ENCODE results near the gene ACKR1. TPM values are rescaled to one million over a fixed set of nuclear protein-coding genes. Genes with fewer than 3 reads are reported as not detected.

Gene ACKR1
- total RNA-seq, 3 donors from 2014 or later (not counting 1 experiment from before 2014, with no cell fraction given) = not detected

DNA sequence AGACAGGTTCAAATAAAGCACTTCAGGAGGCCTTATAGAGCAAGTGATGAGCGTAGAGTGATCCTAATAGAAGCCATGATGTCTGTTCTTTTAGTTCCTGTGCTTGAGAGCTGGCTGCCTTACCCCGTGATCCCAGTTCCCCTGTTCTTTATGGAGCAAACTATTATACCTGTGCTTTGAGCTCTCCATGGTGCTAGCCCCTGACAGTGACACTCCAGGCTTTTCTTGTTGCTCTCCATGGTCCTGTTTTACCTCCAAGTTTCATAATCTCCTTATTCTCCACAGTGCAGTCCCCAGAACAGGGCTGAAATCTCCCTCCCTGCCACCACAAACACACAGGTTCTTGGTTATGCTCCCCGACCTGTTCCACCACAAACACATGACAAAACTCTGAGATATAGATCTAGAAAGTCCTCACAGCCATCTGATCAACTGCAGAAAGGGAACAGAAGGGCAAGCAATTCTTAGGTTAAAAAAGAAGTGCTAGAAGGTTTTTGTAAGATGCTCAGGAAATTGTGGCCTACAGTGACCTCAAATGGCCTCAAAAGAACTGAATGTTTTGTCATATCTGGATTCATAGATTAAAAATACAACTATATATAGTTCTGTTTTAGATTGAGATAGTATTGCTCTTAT, 27.3 kb upstream of the ACKR1 start:
- H3K9me3 ChIP-seq (ENCODE audit: control insufficient read depth, insufficient read depth, low read length) = no peaks in the 10 kb centered on the region
- H3K27me3 Mint-ChIP-seq (ENCODE audit: low read depth in 2 of 2) = peaks cover 46 to 71% of the 10 kb centered on the region in 2 donors
- no peak overlapping the region for H3K27ac ChIP-seq (ENCODE audit: low read length)
- H3K9me3 Mint-ChIP-seq = no peaks in the 10 kb centered on the region
- intact Hi-C loops (cut with micrococcal nuclease) = no loop called here
- no peak overlapping the region for H3K4me3 Mint-ChIP-seq
- WGBS (ENCODE audit: insufficient coverage) = 3% methylated on average over 3 of the region's 3 CpGs
- H3K27me3 ChIP-seq (ENCODE audit: control insufficient read depth, insufficient read depth, low read length) = peaks cover 2% of the 10 kb centered on the region
- no peak overlapping the region for H3K4me3 ChIP-seq (ENCODE audit: low read length)
- peaks cover under 1% of the 10 kb centered on the region for H3K36me3 Mint-ChIP-seq
- TF ChIP-seq, protein P1, sequence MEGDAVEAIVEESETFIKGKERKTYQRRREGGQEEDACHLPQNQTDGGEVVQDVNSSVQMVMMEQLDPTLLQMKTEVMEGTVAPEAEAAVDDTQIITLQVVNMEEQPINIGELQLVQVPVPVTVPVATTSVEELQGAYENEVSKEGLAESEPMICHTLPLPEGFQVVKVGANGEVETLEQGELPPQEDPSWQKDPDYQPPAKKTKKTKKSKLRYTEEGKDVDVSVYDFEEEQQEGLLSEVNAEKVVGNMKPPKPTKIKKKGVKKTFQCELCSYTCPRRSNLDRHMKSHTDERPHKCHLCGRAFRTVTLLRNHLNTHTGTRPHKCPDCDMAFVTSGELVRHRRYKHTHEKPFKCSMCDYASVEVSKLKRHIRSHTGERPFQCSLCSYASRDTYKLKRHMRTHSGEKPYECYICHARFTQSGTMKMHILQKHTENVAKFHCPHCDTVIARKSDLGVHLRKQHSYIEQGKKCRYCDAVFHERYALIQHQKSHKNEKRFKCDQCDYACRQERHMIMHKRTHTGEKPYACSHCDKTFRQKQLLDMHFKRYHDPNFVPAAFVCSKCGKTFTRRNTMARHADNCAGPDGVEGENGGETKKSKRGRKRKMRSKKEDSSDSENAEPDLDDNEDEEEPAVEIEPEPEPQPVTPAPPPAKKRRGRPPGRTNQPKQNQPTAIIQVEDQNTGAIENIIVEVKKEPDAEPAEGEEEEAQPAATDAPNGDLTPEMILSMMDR (IDR thresholded peaks at IDR 0.05) = no peak
- no peak overlapping the region for H3K27ac Mint-ChIP-seq
- H3K36me3 ChIP-seq (ENCODE audit: control insufficient read depth, insufficient read depth, low read length) = no peaks in the 10 kb centered on the region
- ATAC-seq (peak; percentile 44 to 69 (median 63)), DNase-seq (peak in 1 of 2 donors; percentile 52)
- H3K4me1 ChIP-seq (ENCODE audit: control insufficient read depth, insufficient read depth, low read length) = peaks cover 4% of the 10 kb centered on the region
- H3K4me1 Mint-ChIP-seq = no peaks in the 10 kb centered on the region

GRCh38 chr1:159179906-159180305, 24.8 kb upstream of the ACKR1 start:
- Histone ChIP-seq H3K27me3 (ENCODE audit: control insufficient read depth, insufficient read depth, low read length) (no peaks in the 10 kb centered on the region), H3K9me3 (ENCODE audit: control insufficient read depth, insufficient read depth, low read length) (no peaks in the 10 kb centered on the region), H3K36me3 (ENCODE audit: control insufficient read depth, insufficient read depth, low read length) (no peaks in the 10 kb centered on the region), H3K4me3 (ENCODE audit: low read length) (no peak overlapping the region), H3K27ac (ENCODE audit: low read length) (no peak overlapping the region), H3K4me1 (ENCODE audit: control insufficient read depth, insufficient read depth, low read length) (no peaks in the 10 kb centered on the region)
- TF ChIP-seq, protein P1 (IDR thresholded peaks at IDR 0.05) = no peak
- H3K27me3 Mint-ChIP-seq (ENCODE audit: low read depth in 2 of 2) = peaks cover 33 to 65% of the 10 kb centered on the region in 2 donors
- no peak overlapping the region for H3K27ac Mint-ChIP-seq
- H3K9me3 Mint-ChIP-seq = no peaks in the 10 kb centered on the region
- H3K4me3 Mint-ChIP-seq = no peak overlapping the region
- ATAC-seq (no peak), DNase-seq (no peak)
- intact Hi-C loops (cut with micrococcal nuclease) = no loop called here
- H3K36me3 Mint-ChIP-seq = no peaks in the 10 kb centered on the region
- no peaks in the 10 kb centered on the region for H3K4me1 Mint-ChIP-seq

DNA sequence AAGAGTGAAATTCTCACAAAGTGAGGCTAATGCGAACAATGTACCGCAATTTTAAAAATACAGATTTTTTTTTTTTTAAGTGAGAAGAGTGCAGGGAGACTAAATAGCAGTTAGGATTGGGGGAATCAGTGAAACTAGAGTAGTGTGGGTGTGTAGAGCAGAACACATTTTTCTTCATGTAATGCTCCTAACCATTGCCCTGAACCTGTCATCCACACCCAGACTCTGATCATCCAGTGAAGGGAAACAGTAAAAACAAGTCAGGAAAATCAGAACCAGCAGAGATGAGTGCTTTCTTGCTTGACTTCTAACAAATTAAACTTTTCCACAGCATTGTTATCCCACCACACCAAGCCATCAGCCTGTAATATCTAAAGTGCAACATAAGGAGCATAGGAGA, 24.2 kb upstream of the ACKR1 start:
- H3K27ac ChIP-seq (ENCODE audit: low read length) = no peak overlapping the region
- H3K27me3 ChIP-seq (ENCODE audit: control insufficient read depth, insufficient read depth, low read length) = no peaks in the 10 kb centered on the region
- WGBS (ENCODE audit: insufficient coverage) = 100% methylated on average over 2 of the region's 2 CpGs
- Mint-ChIP-seq H3K9me3 (no peaks in the 10 kb centered on the region), H3K4me1 (no peaks in the 10 kb centered on the region), H3K4me3 (no peak overlapping the region), H3K27ac (no peak overlapping the region), H3K36me3 (no peaks in the 10 kb centered on the region), H3K27me3 (ENCODE audit: low read depth in 2 of 2) (peaks cover 30 to 60% of the 10 kb centered on the region in 2 donors)
- DNase-seq (no peak), ATAC-seq (no peak)
- H3K4me3 ChIP-seq (ENCODE audit: low read length) = no peak overlapping the region
- H3K9me3 ChIP-seq (ENCODE audit: control insufficient read depth, insufficient read depth, low read length) = no peaks in the 10 kb centered on the region
- no peaks in the 10 kb centered on the region for H3K4me1 ChIP-seq (ENCODE audit: control insufficient read depth, insufficient read depth, low read length)
- intact Hi-C loops (cut with micrococcal nuclease) = no loop called here
- TF ChIP-seq, protein P1 (IDR thresholded peaks at IDR 0.05) = no peak
- no peaks in the 10 kb centered on the region for H3K36me3 ChIP-seq (ENCODE audit: control insufficient read depth, insufficient read depth, low read length)
